Smooth muscle cell (in vitro differentiated cells): ENCODE data around the gene PPP5C. TPM values are rescaled to one million over a fixed set of nuclear protein-coding genes. Genes with fewer than 3 reads are reported as not detected.

Experiments
- DNase-seq: peaks from one replicate; lab custom pipeline; 2025; ENCODE audit not compliant: unreplicated experiment; lab: John Stamatoyannopoulos, UW
- H2AFZ ChIP-seq: fragments of 200-600 bp; sonication (generic); 2 replicates; pipeline ENCODE4 v1.6.0; 2016; ENCODE audit warnings: antibody characterized with exemption, low read depth, mild to moderate bottlenecking
- H3F3A ChIP-seq: fragments of 200-600 bp; sonication (generic); 2 replicates; pipeline ENCODE4 v1.6.0; 2017; ENCODE audit warnings: antibody characterized with exemption, low read depth
- H3K27ac ChIP-seq: fragments of 200-600 bp; sonication (generic); 2 replicates; pipeline ENCODE4 v1.5.1; 2016; ENCODE audit warnings: low read depth, mild to moderate bottlenecking
- H3K27me3 ChIP-seq: fragments of 200-600 bp; sonication (generic); 2 replicates; pipeline ENCODE4 v1.6.1; 2016; ENCODE audit warnings: low read depth, mild to moderate bottlenecking
- H3K36me3 ChIP-seq: fragments of 200-600 bp; sonication (generic); 2 replicates; pipeline ENCODE4 v1.5.1; 2016; ENCODE audit warnings: low read depth
- H3K4me1 ChIP-seq: fragments of 200-600 bp; sonication (generic); 2 replicates; pipeline ENCODE4 v1.5.1; 2016; ENCODE audit warnings: low read depth
- H3K4me2 ChIP-seq: fragments of 200-600 bp; sonication (generic); 2 replicates; pipeline ENCODE4 v1.6.0; 2016; ENCODE audit warnings: mild to moderate bottlenecking
- H3K4me3 ChIP-seq: fragments of 200-600 bp; sonication (generic); 2 replicates; pipeline ENCODE4 v1.5.1; 2016; ENCODE audit warnings: mild to moderate bottlenecking
- H3K79me2 ChIP-seq: fragments of 200-600 bp; sonication (generic); 2 replicates; pipeline ENCODE4 v1.6.0; 2016; ENCODE audit warnings: low read depth, mild to moderate bottlenecking
- H3K9ac ChIP-seq: fragments of 200-600 bp; sonication (generic); 2 replicates; pipeline ENCODE4 v1.6.0; 2016; ENCODE audit warnings: low read depth
- H3K9me3 ChIP-seq: fragments of 200-600 bp; sonication (generic); replicated peaks from 2 replicates; pipeline ENCODE4 v1.5.1; 2016; ENCODE audit warnings: low read depth
- H4K20me1 ChIP-seq: fragments of 200-600 bp; sonication (generic); 2 replicates; pipeline ENCODE4 v1.6.0; 2016; ENCODE audit warnings: low read depth
- CTCF ChIP-seq: fragments of 200-600 bp; sonication (generic); IDR thresholded peaks from 2 replicates; pipeline ENCODE4 v1.5.1; 2017; ENCODE audit warnings: borderline replicate concordance, mild to moderate bottlenecking, antibody characterized with exemption; ENCODE audit not compliant: insufficient read depth, poor library complexity, severe bottlenecking
- WGBS: methylation state at CpG from one replicate; pipeline ENCODE4 v1.1.7; 2016; ENCODE audit warnings: low lambda C conversion rate; 5-methylcytosine and 5-hydroxymethylcytosine counted together
- polyA plus RNA-seq: library from polyadenylated mRNA; unstranded; fragments of >200 nt; fragmentation: Nextera tagmentation; extraction: Ambion mirVana; gene quantifications from 2 replicates; pipeline ENCODE4 v1.2.1, GENCODE V29; 2016
- total RNA-seq: library from RNA; depleted of rRNA; stranded (reverse); fragments of >200 nt; gene quantifications from 2 replicates; pipeline ENCODE4 v1.2.3, GENCODE V29; 2014

PPP5C gene
- total and polyA plus RNA-seq, 2 experiments from 2014 or later, result 44.9 to 57.7 TPM

GRCh38 chr19:46339446-46339845 is 7.4 kb upstream of the PPP5C start:
- Histone ChIP-seq H3K36me3 (no peaks in the 10 kb centered on the region), H3K4me1 (no peaks in the 10 kb centered on the region), H3K4me3 (no peak overlapping the region), H3K4me2 (no peak overlapping the region), H3K9ac (no peak overlapping the region), H3K9me3 (no peaks in the 10 kb centered on the region), H3K27me3 (no peaks in the 10 kb centered on the region), H2AFZ (no peak overlapping the region), H4K20me1 (no peaks in the 10 kb centered on the region), H3K79me2 (no peaks in the 10 kb centered on the region), H3K27ac (no peak overlapping the region), H3F3A (no peaks in the 10 kb centered on the region)
- TF ChIP-seq CTCF, result no peak
- WGBS, result 84% methylated on average over 10 of the region's 10 CpGs
- no peak for DNase-seq

DNA sequence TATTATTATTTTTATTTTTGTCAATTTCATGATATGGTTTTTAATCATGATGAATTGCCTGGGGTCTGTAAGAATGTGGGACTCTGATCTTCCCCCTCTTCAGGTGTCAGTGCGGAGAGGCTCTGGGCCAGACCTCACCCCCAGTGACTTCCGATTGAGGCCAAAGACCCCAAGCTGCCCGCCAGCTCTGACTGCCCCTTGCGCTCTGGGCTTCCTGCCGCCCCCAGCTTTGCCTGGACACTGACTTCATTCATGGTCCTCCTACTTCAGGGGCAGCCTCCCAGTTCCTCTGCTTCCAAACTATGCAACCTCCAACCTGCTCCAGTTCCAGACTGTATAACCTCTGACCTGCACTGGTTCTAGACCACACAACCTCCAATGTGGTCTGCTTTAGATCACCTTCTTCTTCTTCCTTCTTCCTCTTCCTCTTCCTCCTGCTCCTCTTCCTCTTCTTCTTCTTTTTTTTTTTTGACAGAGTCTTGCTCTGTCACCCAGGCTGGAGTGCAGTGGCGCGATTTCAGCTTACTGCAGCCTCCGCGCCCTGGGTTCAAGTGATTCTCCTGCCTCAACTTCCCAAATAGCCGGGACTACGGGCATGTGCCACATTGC is 6.7 kb upstream of the PPP5C start:
- DNase-seq, result no peak
- H3K4me2 ChIP-seq, result no peak overlapping the region
- WGBS, result 98% methylated on average over 11 of the region's 11 CpGs
- H3K27me3 ChIP-seq, result no peaks in the 10 kb centered on the region
- H3K79me2 ChIP-seq, result no peaks in the 10 kb centered on the region
- no peak overlapping the region for H2AFZ ChIP-seq
- no peak for TF ChIP-seq CTCF
- no peaks in the 10 kb centered on the region for H4K20me1 ChIP-seq
- no peaks in the 10 kb centered on the region for H3K36me3 ChIP-seq
- H3K4me1 ChIP-seq, result no peaks in the 10 kb centered on the region
- H3K9me3 ChIP-seq, result no peaks in the 10 kb centered on the region
- no peak overlapping the region for H3K4me3 ChIP-seq
- H3F3A ChIP-seq, result no peaks in the 10 kb centered on the region
- H3K9ac ChIP-seq, result no peak overlapping the region
- H3K27ac ChIP-seq, result no peak overlapping the region

- H3F3A ChIP-seq, result no peaks in the 10 kb centered on the region
- H3K4me2 ChIP-seq, result no peak overlapping the region
- H4K20me1 ChIP-seq, result no peaks in the 10 kb centered on the region
- H3K79me2 ChIP-seq, result peaks cover under 1% of the 10 kb centered on the region
- H3K27me3 ChIP-seq, result no peaks in the 10 kb centered on the region
- H3K36me3 ChIP-seq, result no peaks in the 10 kb centered on the region
- H3K9me3 ChIP-seq, result no peaks in the 10 kb centered on the region
- H3K4me3 ChIP-seq, result no peak overlapping the region
- H3K9ac ChIP-seq, result no peak overlapping the region
- TF ChIP-seq CTCF, result no peak
- H2AFZ ChIP-seq, result no peak overlapping the region
- no peaks in the 10 kb centered on the region for H3K4me1 ChIP-seq
- no peak for DNase-seq
- WGBS, result 87% methylated on average over 3 of the region's 3 CpGs
- H3K27ac ChIP-seq, result no peak overlapping the region
Observed at GRCh38 chr19:46341937-46342336, 5.0 kb upstream of the PPP5C start.

DNA sequence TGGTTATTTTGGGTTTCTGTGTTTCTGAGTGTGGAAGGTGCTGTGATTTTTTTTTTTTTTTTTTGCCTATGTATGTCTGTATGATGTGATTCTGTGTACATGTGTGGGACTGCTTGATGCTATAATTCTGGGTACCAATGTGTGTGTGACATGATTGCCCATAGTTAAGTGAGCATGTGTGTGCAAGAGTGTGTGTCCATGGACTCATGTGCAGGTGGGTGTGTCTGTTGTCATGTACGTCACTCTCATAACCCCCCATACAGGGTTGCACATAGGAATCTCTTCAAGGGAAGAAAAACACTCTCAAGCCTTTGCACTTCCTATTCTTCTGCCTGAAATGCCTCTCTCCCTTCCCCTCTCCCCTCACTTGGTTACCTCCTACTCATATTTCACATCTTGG is 2.5 kb upstream of the PPP5C start:
- Histone ChIP-seq H3K36me3 (no peaks in the 10 kb centered on the region), H3K4me1 (peaks cover 4% of the 10 kb centered on the region), H3K4me2 (no peak overlapping the region), H3K9ac (no peak overlapping the region), H3K4me3 (no peak overlapping the region), H3K9me3 (no peaks in the 10 kb centered on the region), H3K79me2 (peaks cover 22% of the 10 kb centered on the region), H3F3A (no peaks in the 10 kb centered on the region), H3K27ac (no peak overlapping the region), H4K20me1 (peaks cover 17% of the 10 kb centered on the region), H2AFZ (no peak overlapping the region), H3K27me3 (no peaks in the 10 kb centered on the region)
- no peak for TF ChIP-seq CTCF
- 89% methylated on average over 1 of the region's 1 CpG for WGBS
- no peak for DNase-seq
